ENCODE measurements around the gene ZNF423. TPM values are rescaled to one million over a fixed set of nuclear protein-coding genes. Genes with fewer than 3 reads are reported as not detected.

ZNF423 gene
- total and polyA plus RNA-seq, 9 of the 15 experiments (the other 6 are each of a cell fraction or from before 2014, with no cell fraction given) = not detected

DNA sequence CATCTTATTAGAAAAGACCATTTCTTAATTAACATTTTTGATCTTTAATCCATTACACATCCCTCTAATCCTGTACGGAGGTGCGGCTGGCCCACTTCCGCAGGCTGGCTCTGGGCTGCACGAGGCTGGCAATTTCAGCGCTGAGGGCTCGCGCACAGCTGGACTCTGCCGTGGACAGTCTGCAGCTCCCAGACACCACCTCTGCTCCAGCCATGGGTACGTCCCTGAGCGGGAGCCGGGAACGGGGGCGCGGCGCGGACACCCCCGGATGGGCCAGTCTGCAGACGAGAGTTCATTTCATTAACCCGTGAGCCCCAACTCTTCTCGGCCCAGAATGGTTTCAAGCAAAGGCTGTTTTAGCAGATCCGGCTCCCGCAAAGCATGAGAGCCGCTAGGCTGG is 87.9 kb downstream of the ZNF423 start:
- H3K4me3 ChIP-seq = no peak overlapping the region
- in situ Hi-C loops (cut with MboI) (no loop called here), intact Hi-C loops (cut with micrococcal nuclease) (no loop called here)
- FAIRE-seq = no peak
- H3K9me1 ChIP-seq (ENCODE audit: control insufficient read depth, insufficient read depth, low read length) = no peaks in the 10 kb centered on the region
- H3K27ac ChIP-seq (ENCODE audit: extremely low read depth, low read depth, low read length) = no peak overlapping the region
- no TSS peak for BruUV-seq (replicated peaks)
- H3K79me2 ChIP-seq (ENCODE audit: control insufficient read depth, insufficient read depth, low read length) = no peaks in the 10 kb centered on the region
- POLR2A ChIA-PET = no interaction called here
- DNase-seq (ENCODE audit: extremely low read depth in 1 of 4, low spot score in 3 of 4) = no peak
- ATAC-seq = no peak
- H3K36me3 ChIP-seq (ENCODE audit: control insufficient read depth, insufficient read depth, low read length) = no peaks in the 10 kb centered on the region
- H4K20me1 ChIP-seq (replicated peaks; ENCODE audit: control insufficient read depth, insufficient read depth, low read length) = no peaks in the 10 kb centered on the region
- H3K9me3 ChIP-seq (replicated peaks; ENCODE audit: control insufficient read depth, insufficient read depth, low read depth, low read length) = no peaks in the 10 kb centered on the region
- H3K4me1 ChIP-seq (replicated peaks in 1 of 2; ENCODE audit: control insufficient read depth in 2 of 2, insufficient read depth in 2 of 2, low read length in 2 of 2) = 0 out of 5 replicates have a peak, but pooled peaks cover 0 to 3% of the 10 kb centered on the region in 2 experiments
- H3K4me2 ChIP-seq (ENCODE audit: insufficient read depth, low read length) = no peak overlapping the region
- H3K9ac ChIP-seq (ENCODE audit: insufficient read depth in 1 of 2, low read depth in 2 of 2, low read length in 2 of 2) = no peak overlapping the region
- peaks cover 8 to 35% of the 10 kb centered on the region in 2 experiments; a peak in 4 of 5 replicates for H3K27me3 ChIP-seq (ENCODE audit: control insufficient read depth in 2 of 2, insufficient read depth in 2 of 2, low read length in 2 of 2)
- no peak overlapping the region for H2AFZ ChIP-seq (ENCODE audit: low read depth, low read length)
- TF ChIP-seq FOXK2 (conservative IDR thresholded peaks at IDR 0.05 in 1 of 2, IDR thresholded peaks at IDR 0.05 in 1 of 2; ENCODE audit: low read depth in 2 of 2) (no peak), ZFP36 (IDR thresholded peaks at IDR 0.05; ENCODE audit: low read depth, low read length, partially characterized antibody) (no peak), LCOR (CRISPR knock-in tag; IDR thresholded peaks at IDR 0.05) (no peak)
- TF ChIP-seq, protein P1, sequence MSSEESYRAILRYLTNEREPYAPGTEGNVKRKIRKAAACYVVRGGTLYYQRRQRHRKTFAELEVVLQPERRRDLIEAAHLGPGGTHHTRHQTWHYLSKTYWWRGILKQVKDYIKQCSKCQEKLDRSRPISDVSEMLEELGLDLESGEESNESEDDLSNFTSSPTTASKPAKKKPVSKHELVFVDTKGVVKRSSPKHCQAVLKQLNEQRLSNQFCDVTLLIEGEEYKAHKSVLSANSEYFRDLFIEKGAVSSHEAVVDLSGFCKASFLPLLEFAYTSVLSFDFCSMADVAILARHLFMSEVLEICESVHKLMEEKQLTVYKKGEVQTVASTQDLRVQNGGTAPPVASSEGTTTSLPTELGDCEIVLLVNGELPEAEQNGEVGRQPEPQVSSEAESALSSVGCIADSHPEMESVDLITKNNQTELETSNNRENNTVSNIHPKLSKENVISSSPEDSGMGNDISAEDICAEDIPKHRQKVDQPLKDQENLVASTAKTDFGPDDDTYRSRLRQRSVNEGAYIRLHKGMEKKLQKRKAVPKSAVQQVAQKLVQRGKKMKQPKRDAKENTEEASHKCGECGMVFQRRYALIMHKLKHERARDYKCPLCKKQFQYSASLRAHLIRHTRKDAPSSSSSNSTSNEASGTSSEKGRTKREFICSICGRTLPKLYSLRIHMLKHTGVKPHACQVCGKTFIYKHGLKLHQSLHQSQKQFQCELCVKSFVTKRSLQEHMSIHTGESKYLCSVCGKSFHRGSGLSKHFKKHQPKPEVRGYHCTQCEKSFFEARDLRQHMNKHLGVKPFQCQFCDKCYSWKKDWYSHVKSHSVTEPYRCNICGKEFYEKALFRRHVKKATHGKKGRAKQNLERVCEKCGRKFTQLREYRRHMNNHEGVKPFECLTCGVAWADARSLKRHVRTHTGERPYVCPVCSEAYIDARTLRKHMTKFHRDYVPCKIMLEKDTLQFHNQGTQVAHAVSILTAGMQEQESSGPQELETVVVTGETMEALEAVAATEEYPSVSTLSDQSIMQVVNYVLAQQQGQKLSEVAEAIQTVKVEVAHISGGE (CRISPR knock-in tag; IDR thresholded peaks at IDR 0.05) = no peak
- CTCF ChIA-PET (ENCODE audit: low intra/inter-chr PET ratio) = no interaction called here
- 14% methylated on average over 23 of the region's 23 CpGs for WGBS (ENCODE audit: insufficient coverage, low coverage, missing lambda C conversion rate)
